HG02759 (cell line): ENCODE measurements around the gene DLK2.
A peak's percentile ranks its signal among the peaks of the same experiment; 100 is the strongest.
"Not testable (repeated sequence)": the region's sequence is repeated elsewhere in the genome, so short reads cannot be mapped to it uniquely, and the experiment has no call there.

ENCODE experiments used
- ATAC-seq: cut with Tn5 transposase; IDR thresholded peaks from one replicate; pipeline ENCODE4 v1.9.1; 2021; ENCODE audit warnings: mild to moderate bottlenecking, moderate library complexity; ENCODE audit not compliant: unreplicated experiment

DLK2 gene, protein sequence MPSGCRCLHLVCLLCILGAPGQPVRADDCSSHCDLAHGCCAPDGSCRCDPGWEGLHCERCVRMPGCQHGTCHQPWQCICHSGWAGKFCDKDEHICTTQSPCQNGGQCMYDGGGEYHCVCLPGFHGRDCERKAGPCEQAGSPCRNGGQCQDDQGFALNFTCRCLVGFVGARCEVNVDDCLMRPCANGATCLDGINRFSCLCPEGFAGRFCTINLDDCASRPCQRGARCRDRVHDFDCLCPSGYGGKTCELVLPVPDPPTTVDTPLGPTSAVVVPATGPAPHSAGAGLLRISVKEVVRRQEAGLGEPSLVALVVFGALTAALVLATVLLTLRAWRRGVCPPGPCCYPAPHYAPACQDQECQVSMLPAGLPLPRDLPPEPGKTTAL

DNA sequence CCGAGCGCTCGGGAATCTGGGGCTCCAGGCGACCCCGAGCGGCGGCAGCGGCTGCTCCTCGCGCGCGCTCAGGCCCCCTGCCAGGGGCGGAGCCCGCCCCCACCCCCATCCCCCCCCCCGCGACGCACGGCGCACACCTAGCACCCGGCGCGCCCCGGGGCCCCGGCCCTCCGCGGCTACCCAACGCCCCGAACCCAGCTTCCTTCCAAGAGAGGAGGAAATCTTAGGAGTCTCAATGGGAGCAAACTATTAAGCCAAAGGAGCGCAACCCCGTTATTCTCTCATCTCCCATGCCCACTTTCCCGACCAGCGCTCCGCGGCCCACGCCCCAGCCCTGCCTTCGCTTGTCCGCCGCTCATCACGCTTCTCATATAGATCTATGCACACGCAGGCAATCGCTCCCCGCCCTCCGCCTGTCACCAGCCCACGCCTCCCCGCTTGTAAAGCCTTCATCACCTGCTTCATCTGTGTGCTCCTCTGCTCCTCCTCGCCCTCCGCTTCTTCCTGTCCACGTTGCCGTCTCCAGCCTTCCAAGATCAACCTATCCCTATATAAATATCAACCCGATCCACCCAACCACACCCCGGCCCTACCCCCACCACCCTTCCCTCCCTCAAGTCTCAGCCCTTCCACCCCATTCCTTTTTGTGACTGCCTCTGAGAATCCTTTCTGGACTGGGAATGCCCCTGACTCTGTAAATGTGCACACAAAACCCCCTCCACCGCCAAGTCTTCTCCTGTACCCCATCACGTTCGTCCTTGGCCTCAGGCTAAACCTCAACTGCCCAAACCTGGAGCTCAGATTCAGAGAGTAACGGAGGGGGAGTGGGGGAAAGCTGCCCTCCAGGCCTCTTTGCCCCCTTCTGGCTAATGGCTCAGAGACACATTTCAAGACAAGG, at the start of gene DLK2:
DLK2 (minus strand) TSS at position 18 of the 898 bp plus-strand sequence. CDS start 723 bp downstream, outside the sequence.
- peak; percentile 25 for ATAC-seq

DNA sequence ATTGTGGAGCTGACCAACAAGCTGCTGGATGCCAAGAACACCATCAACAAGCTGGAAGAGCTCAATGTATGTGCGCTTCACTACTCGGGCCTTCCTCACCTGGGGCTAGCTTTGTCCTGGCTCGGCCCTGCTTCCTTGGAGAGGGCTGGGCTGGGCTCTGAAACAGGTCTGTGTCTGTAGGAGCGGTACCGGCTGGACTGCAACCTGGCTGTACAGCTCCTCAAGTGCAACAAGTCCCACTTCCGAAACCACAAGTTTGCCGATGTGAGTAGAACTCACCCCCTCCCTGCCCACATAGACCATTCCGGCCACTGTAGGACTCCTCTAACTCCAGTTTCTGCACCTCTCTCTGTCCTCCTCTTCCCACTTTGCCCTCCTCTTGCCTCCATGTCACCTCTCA, 48.1 kb upstream of the DLK2 start:
- ATAC-seq, result no peak

DNA sequence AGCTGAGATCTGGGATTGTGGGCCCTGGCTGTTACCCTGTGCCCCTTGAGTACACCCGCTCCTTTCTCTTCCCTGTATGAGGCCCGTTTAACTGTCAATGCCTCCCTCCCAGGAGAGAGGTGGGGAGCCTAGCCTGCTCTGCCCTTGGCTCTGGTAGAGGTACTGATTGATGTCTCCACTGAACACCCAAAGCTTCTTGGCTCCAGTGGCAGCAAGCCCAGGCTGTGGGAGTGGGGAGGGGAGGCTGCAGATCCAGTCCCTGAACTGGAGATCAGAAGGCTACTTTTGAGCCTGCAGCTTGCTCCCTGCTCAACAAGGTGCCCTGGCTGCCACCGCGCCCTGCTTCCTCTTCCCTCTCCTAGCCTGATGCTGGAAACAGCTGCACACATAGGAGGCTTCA, 47.3 kb upstream of the DLK2 start:
- no peak for ATAC-seq

DNA sequence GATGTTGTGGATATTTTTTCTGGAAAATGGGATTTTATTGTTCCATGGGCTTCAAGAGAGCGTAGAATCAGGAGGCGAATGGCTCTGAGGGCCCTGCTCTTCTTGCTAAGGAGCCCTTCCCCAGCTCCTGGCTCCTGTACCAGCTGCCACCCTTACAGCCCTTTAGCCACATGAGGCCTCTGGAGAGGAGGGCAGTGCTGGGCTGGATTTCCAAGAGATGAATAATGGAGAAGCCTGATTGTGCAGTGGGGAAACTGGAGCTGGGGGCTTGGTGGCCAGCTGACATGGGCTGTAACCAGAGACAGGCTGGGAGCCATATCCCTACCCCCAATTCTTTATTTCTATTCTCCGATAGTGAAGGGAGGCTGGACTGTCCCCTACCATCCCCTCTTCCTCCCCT, 45.6 kb upstream of the DLK2 start:
- ATAC-seq, result no peak

DNA sequence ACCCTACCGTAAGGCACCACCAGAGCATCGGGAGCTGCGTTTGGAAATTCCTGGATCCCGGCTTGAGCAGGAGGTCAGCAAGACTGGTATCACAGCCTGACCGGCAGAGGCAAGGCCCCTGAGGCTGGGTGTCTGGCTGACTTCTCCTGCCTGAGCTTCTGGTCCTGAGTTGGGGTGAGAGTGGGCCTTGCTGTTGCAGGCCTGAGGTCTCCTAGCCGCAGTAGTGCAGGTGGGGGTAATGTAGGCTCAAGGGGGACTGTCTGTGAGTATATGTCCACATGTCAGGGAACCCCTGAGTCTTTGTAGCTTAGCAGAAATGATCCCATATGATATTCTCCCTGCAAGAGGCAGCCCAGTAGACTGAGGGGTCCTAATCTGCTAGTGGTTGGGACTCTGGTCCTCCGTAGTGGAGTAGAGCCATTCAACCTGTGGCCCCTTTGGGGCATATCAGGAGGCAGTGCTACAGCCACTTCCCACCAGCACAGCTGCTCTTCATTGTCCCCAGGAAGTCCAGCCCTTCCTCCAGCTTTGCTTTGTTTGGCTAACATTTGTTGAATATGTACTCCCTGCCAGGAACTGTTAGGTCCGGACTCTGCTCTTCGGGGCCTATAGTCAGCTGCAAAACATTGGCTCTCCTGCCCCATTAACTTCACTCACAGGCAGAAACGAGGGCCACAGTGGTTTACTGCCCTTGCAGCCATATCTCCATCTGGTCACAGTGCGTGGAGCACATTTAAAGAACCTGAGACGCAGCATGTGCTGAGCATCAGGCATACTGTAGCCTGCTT, 43.9 kb upstream of the DLK2 start:
- ATAC-seq, result no peak

DNA sequence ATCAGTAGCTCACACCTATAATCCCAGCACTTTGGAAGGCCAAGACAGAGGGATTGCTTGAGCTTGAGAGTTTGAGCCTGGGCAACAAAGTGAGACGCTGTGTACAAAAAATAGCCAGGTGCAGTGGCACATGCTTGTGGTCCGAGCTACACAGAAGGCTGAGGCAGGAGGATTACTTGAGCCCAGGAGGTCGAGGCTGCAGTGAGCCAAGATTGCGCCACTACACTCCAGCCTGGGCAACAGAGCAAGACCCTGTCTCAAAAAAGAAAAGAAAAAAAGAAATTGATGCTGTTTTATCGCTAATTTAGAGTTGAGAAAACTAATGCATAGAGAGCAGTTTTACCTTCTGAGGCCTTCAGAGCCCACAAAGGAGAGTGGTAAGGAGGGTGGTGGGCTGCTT, 42.9 kb upstream of the DLK2 start:
- ATAC-seq, result not testable (repeated sequence)

DNA sequence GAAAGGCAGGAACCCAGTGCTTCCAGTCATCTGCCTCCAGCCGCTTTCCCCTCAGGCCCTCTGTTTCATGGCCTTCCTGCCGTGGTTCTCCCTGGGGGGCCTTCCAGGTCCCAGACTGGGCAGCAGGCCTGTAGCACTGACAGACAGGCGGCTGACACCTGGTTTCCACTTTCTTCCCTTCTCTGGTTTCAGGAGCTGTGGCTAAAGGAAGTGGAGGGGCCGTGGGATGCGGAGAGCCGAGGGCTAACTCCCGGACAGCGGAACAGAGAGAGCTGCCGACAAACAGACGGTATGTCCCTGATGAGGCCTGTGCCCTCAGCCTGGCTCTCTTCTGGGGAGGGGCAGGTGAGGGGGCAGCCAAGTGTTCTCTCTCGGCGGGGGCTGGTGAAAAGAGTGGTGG, 42.3 kb upstream of the DLK2 start:
- no peak for ATAC-seq

DNA sequence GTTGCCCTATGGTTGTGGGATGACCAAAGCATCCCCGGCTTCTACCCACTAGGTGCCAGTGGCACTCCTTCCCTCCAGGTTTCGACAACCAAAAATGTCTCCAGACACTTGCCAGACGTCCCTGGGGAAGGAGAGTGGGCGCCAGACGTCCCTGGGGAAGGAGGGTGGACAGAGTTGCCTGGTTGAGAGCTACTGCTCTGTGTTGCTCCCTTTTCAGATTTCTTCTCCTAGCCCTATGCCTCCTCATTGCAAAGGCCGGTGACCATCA, 41.7 kb upstream of the DLK2 start:
- ATAC-seq, result no peak

DNA sequence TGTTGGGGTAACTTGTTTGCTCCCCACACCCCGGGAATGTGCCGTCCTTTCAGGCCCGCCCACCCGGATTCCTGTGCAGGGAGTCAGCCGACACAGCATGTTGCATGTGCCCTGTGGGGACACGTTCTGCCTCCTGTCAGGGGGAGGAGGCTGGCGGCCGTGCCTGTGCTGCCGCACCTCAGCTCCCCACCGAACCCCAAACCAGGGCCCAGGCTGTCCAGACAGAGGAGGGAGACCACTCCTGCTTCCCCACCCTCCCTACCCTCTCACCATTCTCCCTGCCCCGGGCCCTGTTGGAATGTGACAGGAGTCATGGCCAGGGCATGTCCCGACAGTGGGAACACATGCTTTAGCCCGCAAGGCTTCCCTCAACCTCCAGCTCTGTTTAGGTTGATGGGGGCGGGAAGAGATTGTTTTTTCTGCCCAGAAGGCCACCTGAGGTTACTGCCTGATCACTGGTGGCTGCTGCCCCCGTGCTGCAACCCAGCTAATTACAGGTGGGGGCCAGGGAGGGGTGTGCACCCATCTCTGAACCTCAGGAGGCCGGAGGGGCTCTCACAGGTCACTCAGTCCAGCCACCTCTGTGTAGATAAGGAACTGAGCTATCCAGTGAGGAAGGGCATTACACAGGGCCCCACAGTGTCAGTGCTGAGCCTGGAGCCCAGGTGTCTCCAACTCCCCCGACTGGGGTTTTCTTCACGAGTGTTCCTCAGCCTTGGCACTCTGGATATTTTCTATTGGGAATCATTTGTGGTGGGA, 41.2 kb upstream of the DLK2 start:
- ATAC-seq, result no peak

DNA sequence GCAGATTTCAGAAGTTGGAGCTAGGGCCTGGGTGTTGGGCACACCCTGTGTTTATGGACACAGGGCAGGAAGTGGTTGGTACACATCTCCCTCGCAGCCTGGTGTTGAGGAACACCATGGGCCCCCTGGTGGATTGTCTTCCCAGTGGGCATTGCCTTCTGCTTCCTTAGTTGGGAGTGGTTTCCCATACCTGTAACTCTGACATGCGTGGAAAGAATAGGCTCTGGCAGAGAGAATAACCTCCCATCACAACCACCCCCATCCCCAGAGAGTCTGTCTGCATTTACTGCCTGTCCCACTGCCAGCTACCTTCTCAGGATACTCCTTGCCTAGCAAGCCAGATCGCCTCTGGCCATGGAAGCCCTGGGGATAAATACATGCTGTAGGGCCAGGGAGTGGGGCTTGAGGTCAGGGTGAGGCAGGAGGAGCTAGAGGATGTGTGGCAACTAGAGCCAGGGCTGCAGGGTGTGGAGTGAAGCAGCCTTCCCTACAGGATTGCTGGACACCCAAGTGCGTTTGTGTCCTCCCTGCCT, 40.1 kb upstream of the DLK2 start:
- no peak for ATAC-seq

DNA sequence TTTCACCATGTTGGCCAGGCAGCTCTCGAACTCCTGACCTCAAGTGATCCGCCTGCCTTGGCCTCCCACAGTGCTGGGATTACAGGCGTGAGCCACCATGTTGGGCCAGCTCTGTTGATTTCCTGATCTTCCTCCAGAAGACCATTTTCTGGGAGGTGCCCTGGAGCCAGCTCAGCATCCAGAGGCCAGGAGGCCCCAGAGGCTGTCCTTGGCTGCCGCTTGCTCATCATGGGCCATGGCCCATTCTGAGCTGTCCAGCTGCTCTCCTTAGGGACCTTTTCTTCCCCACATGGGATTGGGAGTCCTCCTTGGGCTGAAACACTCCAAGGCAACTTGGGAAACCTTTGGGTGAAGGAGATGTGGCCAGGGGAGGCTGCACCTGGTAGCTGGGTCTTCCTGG, 39.4 kb upstream of the DLK2 start:
- no peak for ATAC-seq

DNA sequence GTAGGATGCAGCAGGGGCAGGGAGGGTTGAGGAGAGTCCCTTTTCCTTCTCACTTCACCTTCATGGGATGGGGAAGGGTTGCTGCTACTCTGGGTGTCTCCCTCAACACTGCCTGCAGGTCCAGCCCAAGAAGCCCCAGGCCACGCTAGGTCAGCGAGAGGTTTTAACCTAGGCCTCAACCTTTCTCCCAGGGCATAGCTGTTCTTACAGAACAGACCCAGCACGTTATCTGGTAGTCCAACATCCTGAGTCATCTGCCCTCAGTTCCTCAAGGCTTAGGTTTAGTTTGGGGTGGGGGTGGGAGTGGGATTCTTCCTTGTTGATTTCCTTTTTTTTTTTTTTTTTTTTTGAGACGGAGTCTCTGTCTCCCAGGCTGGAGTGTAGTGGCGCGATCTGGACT, 39.0 kb upstream of the DLK2 start:
- no peak for ATAC-seq

DNA sequence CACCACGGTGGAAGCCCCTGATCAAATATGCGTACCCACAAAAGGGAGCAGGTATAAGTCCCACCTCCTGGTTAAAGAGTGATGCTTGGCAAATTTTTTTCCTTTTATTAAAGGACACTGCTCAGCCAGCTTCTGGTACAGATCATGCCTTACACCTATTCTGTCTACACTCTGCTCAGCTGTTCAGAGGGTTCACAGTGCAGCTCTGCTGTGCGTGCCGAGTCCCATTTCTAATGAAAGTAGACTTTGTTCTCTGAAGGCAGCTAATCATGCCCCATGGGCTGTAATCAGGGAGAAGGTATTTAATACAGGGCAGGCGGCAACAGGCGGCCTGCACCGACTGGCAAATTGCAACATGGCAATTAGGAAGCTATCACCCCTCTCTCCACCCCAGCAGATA, 38.5 kb upstream of the DLK2 start:
- no peak for ATAC-seq

DNA sequence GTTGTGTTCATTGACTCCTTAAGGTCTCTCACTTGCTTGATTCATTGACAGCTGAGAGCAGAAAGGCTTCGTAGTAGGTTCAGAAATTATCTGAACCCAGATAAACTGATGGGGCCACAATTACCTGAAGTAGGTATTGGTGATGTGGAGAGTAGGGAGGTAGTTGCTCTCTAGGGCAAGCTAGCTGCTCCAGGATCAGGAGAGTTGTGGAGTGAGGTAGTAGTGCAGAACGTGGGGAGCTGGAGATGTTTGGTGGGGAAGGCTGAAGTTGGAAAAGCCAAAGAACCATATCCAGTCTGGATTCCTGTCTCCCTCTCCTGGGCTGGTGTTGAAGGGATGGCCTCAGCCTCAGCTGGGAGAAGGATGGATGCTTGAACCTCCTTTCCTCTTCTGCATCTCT, 37.9 kb upstream of the DLK2 start:
- no peak for ATAC-seq

DNA sequence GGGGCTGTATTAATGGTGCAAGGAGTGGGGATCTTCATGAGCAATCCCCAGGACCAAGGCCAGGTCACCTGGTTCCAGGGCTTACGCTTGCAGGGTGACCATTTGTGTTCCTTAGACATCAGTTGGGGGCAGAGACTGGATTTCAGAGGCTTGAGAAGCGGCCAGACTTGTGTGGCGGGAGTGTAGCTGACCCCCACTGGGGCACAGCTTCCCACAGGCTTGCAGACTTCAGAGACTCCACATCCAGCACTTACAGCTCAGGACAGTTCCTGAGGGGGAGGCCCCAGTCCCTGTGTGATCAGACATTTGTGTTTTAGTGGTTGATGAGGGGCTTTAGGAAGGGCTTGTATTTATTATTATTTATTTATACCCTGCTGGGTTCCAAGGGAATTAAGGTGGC, 37.3 kb upstream of the DLK2 start:
- ATAC-seq, result no peak

DNA sequence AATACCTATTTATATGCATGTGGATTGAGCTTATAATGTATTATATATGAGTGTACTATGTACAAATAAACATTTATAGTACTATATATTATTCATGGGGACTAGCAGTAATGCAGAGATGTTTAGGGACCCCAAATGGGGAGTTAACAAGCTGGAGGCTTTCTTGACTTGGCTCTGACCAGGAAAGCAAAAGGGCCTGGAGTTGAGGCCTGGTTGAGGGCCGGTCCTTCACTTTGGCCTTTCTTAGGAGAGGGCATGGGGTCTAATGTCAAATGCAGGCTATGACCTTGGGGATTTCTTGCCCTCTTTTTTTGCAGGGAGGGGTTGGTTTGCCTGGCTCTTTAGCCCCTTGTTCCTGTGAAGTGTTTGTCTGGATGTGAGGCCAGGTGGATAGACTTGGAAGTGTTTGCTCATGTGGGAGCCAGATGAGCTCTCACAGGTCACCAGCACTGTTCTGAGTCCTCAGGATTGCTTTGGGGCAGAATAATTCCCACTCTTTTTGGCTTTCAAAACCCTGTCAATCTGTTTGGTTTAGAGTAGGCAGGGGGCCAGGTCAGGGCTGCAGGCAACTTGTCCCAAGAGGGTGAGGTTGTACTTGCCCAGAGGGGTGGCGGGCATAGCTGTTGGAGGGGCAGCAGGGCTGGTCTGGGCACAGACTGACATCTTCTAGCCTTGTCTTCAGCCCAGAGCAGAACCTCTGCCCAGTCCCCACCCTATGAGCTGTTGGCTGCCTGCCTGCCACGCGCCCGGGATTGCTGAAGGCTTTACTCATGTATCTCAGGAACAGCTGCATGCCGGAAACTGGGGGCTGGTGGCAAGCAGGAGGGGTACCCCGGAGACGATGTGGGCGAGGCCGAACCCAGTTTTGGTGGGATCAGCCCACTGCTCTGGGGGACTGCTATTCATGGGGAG, 36.7 kb upstream of the DLK2 start:
- ATAC-seq, result no peak

DNA sequence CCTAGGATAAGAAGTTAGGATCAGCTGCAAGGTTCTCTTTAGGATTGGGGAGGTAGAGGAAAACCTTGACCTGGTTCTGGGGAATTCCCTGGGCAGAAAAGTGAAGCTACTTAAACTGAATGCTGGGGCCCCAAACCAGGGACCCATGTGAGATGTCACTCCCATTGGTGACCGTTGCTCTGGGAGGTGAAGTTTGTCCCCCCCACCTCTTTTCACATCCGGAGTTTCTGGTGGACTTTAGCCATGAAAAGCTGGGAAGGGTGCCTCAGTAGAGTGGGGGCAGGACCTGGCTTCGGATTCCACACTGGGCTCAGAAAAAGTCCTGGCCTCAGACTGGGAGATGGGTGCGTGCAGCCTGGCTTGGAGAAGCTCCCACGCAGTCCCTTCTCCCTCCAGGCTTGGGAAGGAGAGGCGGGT, 35.2 kb upstream of the DLK2 start:
- ATAC-seq, result no peak

DNA sequence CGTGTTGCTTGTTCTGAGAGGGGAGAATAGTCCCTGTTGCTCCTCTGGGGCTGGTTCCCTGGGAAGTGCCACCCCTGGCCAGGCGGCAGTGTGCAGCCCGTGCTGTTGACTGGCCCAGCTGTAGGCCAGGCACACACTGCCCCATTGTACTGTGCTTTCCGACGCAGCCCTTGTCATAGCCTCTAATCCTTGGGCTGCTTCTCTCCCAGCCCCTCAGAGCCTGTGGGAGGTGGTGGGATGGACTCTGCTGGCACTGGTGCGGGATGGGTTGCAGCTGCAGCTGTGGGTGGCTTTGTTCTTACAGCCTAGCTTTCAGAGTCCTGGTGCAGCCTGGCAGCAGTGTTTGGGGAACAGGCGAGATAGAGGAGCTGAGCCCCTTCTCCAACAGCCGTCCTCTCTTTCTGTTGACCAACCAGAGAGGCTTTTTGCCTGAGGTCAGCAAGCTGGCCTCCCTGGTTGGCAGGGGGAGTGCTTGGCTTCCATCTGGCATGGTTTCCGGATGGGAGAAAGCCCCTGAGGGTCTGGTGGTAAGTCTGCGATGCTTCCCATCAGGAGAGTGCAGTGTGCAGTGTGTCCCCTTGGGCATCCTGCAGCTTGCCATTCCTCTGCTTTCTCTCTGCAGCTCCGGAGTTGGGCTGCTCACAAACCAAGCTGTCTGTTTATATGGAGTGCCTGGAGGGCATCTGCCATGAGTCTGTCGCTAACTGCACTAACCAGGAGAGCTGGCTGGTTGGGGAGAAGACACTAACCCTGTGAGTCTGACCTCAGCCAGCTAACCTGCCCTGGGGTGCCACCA, 34.1 kb upstream of the DLK2 start:
- no peak for ATAC-seq
